NB4 (cell line): ENCODE data around the gene SSBP4.

Experiments used
- CTCF ChIP-seq: IDR thresholded peaks from one replicate; pipeline ENCODE4 v1.5.1; 2012; ENCODE audit warnings: low read depth, low read length
- POLR2A ChIP-seq: IDR thresholded peaks from 2 replicates; pipeline ENCODE4 v1.6.1; 2011; ENCODE audit warnings: mild to moderate bottlenecking; ENCODE audit not compliant: insufficient read length; ENCODE audit errors: extremely low read depth
- TF ChIP-seq, protein P1 (sequence below): IDR thresholded peaks from 2 replicates; pipeline ENCODE4 v1.6.1; 2011; ENCODE audit warnings: low read depth, low read length

- TF ChIP-seq POLR2A = no peak
- TF ChIP-seq CTCF = no peak
- TF ChIP-seq, protein P1, sequence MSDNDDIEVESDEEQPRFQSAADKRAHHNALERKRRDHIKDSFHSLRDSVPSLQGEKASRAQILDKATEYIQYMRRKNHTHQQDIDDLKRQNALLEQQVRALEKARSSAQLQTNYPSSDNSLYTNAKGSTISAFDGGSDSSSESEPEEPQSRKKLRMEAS = no peak
Observed at GRCh38 chr19:18449552-18449951, 30.4 kb downstream of the SSBP4 start.
